Glutamatergic neuron (in vitro differentiated cells): ENCODE results near the gene FBXL20. TPM values are rescaled to one million over a fixed set of nuclear protein-coding genes. Genes with fewer than 3 reads are reported as not detected.
"Not testable (repeated sequence)": the region's sequence is repeated elsewhere in the genome, so short reads cannot be mapped to it uniquely, and the experiment has no call there.

Experiments
- DNase-seq: peaks from one replicate; pipeline ENCODE4 v3.0.0; 2022
- H3K27ac Mint-ChIP-seq: one replicate; pipeline ENCODE4 v1.8.0; 2020; ENCODE audit warnings: mild to moderate bottlenecking, mixed read lengths, inconsistent platforms; ENCODE audit not compliant: unreplicated experiment
- H3K27me3 Mint-ChIP-seq: one replicate; pipeline ENCODE4 v1.8.0; 2020; ENCODE audit warnings: mild to moderate bottlenecking, moderate library complexity, mixed read lengths, inconsistent platforms; ENCODE audit not compliant: unreplicated experiment
- H3K36me3 Mint-ChIP-seq: one replicate; pipeline ENCODE4 v1.8.0; 2020; ENCODE audit warnings: mild to moderate bottlenecking, mixed read lengths, inconsistent platforms; ENCODE audit not compliant: unreplicated experiment
- H3K4me1 Mint-ChIP-seq: one replicate; pipeline ENCODE4 v1.8.0; 2020; ENCODE audit warnings: mild to moderate bottlenecking, low read depth, mixed read lengths, inconsistent platforms; ENCODE audit not compliant: unreplicated experiment
- H3K4me3 Mint-ChIP-seq: one replicate; pipeline ENCODE4 v1.8.0; 2020; ENCODE audit warnings: mild to moderate bottlenecking, mixed read lengths, inconsistent platforms; ENCODE audit not compliant: unreplicated experiment
- H3K9me3 Mint-ChIP-seq: one replicate; pipeline ENCODE4 v1.8.0; 2020; ENCODE audit warnings: mild to moderate bottlenecking, moderate library complexity, mixed read lengths, inconsistent platforms; ENCODE audit not compliant: unreplicated experiment
- total RNA-seq: library from RNA; stranded (reverse); fragmentation: NEBNext Ultra II Directional; extraction: Animal tissue kit (Norgen Biotek cat#: 25700); gene quantifications from one replicate; pipeline ENCODE4 v1.2.1, GENCODE V29; 2021; ENCODE audit not compliant: unreplicated experiment
- TF ChIP-seq, protein P1 (sequence below): fragments of 200-600 bp; sonication (generic); IDR thresholded peaks from one replicate; pipeline ENCODE4 v1.5.0; 2021; ENCODE audit not compliant: partially characterized antibody, unreplicated experiment

FBXL20 gene
- total RNA-seq, 1 donor from 2014 or later, result 31.0 TPM

DNA sequence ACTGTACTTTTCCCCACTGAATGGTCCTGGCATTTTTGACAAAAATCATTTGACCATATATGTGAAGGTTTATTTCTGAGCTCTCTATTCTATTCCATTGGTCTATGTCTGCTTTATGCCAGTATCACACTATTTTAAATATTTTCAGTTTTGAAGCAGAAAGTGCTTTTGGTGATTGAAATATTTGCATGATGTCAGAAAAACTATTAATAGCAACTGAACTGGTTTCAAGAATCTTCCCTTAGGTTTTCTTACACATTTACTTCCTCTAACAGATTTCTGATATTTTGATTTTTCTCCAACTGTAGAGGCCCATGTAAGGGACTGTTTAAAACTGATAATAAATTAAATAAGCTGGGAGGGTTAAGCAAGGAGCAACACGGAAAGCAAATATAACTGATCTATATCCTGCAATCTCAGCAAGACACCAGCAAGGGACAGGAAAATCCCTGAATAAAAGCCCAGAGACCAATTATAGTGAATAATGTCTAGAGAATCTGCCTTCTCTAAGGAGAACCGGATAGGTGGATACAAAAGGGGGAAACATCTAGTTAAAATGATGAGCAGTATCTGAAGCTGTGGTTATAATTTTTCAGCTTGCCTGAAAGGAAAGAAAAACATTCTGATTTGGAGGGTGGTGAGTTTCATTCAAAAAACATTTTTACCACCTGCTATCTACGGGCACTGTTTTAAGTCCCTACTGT, 94.8 kb downstream of the FBXL20 start:
- no peak for DNase-seq
- no peak overlapping the region for H3K4me3 Mint-ChIP-seq
- H3K4me1 Mint-ChIP-seq, result peaks cover 3% of the 10 kb centered on the region
- no peaks in the 10 kb centered on the region for H3K9me3 Mint-ChIP-seq
- peaks cover 3% of the 10 kb centered on the region for H3K27me3 Mint-ChIP-seq
- TF ChIP-seq, protein P1, sequence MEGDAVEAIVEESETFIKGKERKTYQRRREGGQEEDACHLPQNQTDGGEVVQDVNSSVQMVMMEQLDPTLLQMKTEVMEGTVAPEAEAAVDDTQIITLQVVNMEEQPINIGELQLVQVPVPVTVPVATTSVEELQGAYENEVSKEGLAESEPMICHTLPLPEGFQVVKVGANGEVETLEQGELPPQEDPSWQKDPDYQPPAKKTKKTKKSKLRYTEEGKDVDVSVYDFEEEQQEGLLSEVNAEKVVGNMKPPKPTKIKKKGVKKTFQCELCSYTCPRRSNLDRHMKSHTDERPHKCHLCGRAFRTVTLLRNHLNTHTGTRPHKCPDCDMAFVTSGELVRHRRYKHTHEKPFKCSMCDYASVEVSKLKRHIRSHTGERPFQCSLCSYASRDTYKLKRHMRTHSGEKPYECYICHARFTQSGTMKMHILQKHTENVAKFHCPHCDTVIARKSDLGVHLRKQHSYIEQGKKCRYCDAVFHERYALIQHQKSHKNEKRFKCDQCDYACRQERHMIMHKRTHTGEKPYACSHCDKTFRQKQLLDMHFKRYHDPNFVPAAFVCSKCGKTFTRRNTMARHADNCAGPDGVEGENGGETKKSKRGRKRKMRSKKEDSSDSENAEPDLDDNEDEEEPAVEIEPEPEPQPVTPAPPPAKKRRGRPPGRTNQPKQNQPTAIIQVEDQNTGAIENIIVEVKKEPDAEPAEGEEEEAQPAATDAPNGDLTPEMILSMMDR, result no peak
- no peaks in the 10 kb centered on the region for H3K36me3 Mint-ChIP-seq
- no peak overlapping the region for H3K27ac Mint-ChIP-seq

DNA sequence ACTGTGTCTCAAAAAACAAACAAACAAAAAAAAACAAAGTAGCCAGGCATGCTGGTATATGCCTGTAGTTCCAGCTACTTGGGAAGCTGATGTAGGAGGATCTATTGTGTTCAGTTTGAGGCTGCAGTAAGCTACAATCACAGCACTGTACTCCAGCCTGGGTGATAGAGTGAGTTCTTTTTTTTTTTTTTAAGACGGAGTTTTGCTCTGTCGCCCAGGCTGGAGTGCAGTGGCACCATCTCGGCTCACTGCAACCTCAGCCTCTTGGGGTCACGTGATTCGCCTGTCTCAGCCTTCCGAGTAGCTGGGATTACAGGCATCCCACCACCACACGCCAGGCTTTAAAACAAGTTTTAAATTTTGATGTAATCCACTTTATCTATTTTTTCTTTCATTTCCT, 95.4 kb downstream of the FBXL20 start:
- TF ChIP-seq, protein P1, result no peak
- no peak for DNase-seq
- no peaks in the 10 kb centered on the region for H3K9me3 Mint-ChIP-seq
- H3K27me3 Mint-ChIP-seq, result peaks cover 3% of the 10 kb centered on the region
- H3K4me3 Mint-ChIP-seq, result no peak overlapping the region
- H3K27ac Mint-ChIP-seq, result no peak overlapping the region
- peaks cover 3% of the 10 kb centered on the region for H3K4me1 Mint-ChIP-seq
- H3K36me3 Mint-ChIP-seq, result no peaks in the 10 kb centered on the region

DNA sequence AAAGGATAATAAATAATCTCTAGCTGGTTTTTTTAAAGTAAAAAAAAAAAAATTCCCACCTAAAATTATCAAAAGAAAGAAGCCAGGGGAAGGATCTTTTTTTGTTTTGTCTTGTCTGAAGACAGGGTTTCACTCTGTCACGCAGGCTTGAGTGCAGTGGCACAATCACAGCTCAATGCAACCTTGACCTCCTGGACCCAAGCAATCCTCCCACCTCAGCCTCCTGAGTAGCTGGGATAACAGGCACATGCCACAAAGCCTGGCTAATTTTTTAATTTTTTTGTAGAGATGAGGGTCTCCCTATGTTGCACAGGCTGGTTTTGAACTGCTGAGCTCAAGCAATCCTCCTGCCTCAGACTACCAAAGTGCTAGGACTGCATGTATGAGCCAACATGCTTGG, 97.2 kb downstream of the FBXL20 start:
- no peak overlapping the region for H3K4me3 Mint-ChIP-seq
- no peaks in the 10 kb centered on the region for H3K9me3 Mint-ChIP-seq
- TF ChIP-seq, protein P1, result no peak
- H3K4me1 Mint-ChIP-seq, result peaks cover 3% of the 10 kb centered on the region
- no peak for DNase-seq
- no peaks in the 10 kb centered on the region for H3K36me3 Mint-ChIP-seq
- peaks cover 3% of the 10 kb centered on the region for H3K27me3 Mint-ChIP-seq
- H3K27ac Mint-ChIP-seq, result no peak overlapping the region

DNA sequence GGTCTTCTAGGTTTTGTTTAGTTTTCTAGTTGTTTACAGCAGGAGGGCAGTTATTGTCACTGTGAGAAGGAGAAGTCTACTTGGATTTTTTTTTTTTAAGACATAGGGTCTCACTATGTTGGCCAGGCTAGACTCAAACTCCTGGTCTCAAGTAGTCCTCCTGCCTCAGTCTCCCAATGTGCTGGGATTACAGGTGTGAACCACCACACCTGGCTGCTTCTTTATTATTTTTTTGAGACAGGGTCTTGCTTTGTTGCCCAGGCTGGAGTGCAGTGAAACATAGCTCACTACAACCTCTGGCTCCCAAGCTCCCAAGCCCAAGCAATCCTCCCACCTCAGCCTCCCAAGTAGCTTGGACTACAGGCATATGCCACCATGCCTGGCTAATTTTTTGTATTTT, 107.4 kb downstream of the FBXL20 start:
- H3K36me3 Mint-ChIP-seq, result no peaks in the 10 kb centered on the region
- no peaks in the 10 kb centered on the region for H3K27me3 Mint-ChIP-seq
- DNase-seq, result no peak
- TF ChIP-seq, protein P1, result no peak
- no peaks in the 10 kb centered on the region for H3K9me3 Mint-ChIP-seq
- no peak overlapping the region for H3K4me3 Mint-ChIP-seq
- no peak overlapping the region for H3K27ac Mint-ChIP-seq
- no peaks in the 10 kb centered on the region for H3K4me1 Mint-ChIP-seq

DNA sequence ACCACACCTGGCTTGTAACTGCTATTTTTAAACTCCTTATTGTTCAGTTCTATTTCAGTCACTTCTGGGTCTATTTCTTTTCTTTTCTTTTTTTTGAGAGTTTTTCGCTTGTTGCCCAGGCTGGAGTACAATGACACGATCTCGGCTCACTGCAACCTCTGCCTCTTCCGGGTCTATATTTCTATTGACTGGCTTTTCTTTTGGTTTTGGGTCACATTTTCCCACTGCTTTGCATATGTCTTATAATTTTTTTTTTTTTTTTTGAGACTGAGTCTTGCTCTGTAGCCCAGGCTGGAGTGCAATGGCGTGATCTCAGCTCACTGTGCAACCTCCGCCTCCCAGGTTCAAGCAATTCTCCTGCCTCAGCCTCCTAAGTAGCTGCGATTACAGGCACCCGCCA, 108.9 kb downstream of the FBXL20 start:
- H3K27ac Mint-ChIP-seq, result not testable (repeated sequence)

DNA sequence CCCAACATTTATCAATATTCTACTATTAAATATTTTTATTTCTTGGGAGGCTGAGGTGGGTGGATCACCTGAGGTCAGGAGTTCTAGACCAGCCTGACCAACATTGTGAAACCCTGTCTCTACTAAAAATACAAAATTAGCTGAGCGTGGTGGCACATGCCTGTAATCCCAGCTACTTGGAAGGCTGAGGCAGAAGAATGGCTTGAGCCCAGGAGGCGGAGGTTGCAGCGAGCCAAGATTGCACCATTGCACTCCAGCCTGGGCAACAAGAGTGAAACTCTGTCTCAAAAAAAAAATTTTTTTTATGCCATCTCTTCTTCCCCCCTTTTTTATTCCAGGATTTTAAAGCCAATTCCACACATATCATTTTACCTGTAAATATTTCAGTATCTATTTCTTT, 114.9 kb downstream of the FBXL20 start:
- not testable (repeated sequence) for H3K4me1 Mint-ChIP-seq, H3K27me3 Mint-ChIP-seq, DNase-seq, H3K4me3 Mint-ChIP-seq, H3K36me3 Mint-ChIP-seq, H3K9me3 Mint-ChIP-seq, H3K27ac Mint-ChIP-seq

More for the DNA sequence above, 108.9 kb downstream of the FBXL20 start:
- H3K36me3 Mint-ChIP-seq, DNase-seq, H3K27me3 Mint-ChIP-seq, H3K4me1 Mint-ChIP-seq, H3K4me3 Mint-ChIP-seq, H3K9me3 Mint-ChIP-seq: not testable (repeated sequence)
